ENCODE measurements around the gene CCN5. TPM values are rescaled to one million over a fixed set of nuclear protein-coding genes. Genes with fewer than 3 reads are reported as not detected.

CCN5 gene
- total and polyA plus RNA-seq, 2 of the 13 experiments (the other 11 are each of a cell fraction or from before 2014, with no cell fraction given), result 0.12 TPM; not detected in 1

DNA sequence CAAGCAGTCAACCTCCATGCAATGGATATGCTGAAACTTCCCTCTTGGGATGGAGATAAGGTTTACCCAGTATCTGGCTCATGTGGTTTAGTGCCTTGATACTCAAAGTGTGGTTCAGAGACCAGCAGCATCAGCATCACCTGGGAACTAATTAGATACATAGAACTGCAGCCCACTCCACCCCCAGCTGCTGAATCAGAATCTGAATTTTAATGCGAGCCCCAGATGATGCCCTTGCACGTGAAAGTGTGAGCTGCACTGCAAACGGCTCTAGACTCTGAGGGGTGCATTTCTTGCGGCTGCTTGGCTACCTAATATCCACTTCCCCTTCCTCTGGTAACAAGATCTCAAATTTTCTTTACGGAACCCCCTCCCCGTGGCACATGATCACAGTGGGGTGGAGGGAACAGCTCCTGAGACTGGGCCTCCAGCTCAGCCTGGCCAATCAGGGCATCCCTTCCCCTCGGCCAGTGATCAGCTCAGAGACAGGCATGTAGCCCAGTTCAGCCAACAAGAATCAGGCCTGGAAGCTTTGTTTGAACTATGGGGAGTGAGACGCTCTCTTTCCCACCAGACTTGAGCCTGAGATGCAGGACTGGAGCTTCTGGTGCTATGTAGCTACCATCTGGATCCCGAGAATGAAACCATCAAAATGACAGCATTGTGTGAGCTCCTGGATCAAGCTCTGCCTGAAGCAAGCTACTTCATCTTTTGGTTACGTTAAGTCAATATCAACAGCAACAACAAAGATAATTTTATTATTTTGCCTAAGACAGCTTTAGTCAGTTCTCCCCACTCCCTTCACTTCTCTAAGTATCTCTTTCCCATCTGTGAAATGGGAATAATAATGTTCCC is 43.3 kb downstream of the CCN5 start:
- H3K4me1 ChIP-seq (ENCODE audit: insufficient read depth, low read length), result no peaks in the 10 kb centered on the region
- intact Hi-C loops (cut with micrococcal nuclease; ENCODE audit: unreplicated experiment) (no loop called here), in situ Hi-C loops (cut with HindIII; ENCODE audit: extremely low pct_ligation_motif_present, low pct_unique_long_range_greater_than_20kb) (no loop called here)
- ChIA-PET CTCF (ENCODE audit: low intra/inter-chr PET ratio, low total read pairs) (no interaction called here), POLR2A (no interaction called here)
- FAIRE-seq (no peak), ATAC-seq (no peak), DNase-seq (ENCODE audit: low spot score) (no peak)
- H3K9ac ChIP-seq (ENCODE audit: insufficient read depth, low read depth, low read length), result no peak overlapping the region
- no peak overlapping the region for H3K27ac ChIP-seq (ENCODE audit: extremely low read length, insufficient read depth, low read length)
- BruUV-seq (replicated peaks), result no TSS peak
- no peaks in the 10 kb centered on the region for H4K20me1 ChIP-seq (ENCODE audit: insufficient read depth, low read length)
- H3K4me2 ChIP-seq (ENCODE audit: low read depth, low read length), result no peak overlapping the region
- 12% methylated on average over 10 of the region's 10 CpGs for WGBS (ENCODE audit: low lambda C conversion rate)
- H3K27me3 ChIP-seq (ENCODE audit: control insufficient read depth in 1 of 2, insufficient read depth in 2 of 2, low read length in 2 of 2), result peaks cover 10 to 88% of the 10 kb centered on the region in 2 experiments
- TF ChIP-seq ZBTB37 (CRISPR knock-in tag; IDR thresholded peaks at IDR 0.05) (no peak), ZNF329 (CRISPR knock-in tag; IDR thresholded peaks at IDR 0.05; ENCODE audit: low read depth) (peak; percentile 96), MEIS2 (CRISPR knock-in tag; IDR thresholded peaks at IDR 0.05) (no peak)
- no peaks in the 10 kb centered on the region for H3K79me2 ChIP-seq (ENCODE audit: insufficient read depth, low read length)
- no peaks in the 10 kb centered on the region for H3K36me3 ChIP-seq (replicated peaks in 1 of 2; ENCODE audit: control insufficient read depth in 1 of 2, insufficient read depth in 2 of 2, low read length in 2 of 2)
- H2AFZ ChIP-seq (ENCODE audit: low read length), result no peak overlapping the region
- no peak overlapping the region for H3K4me3 ChIP-seq (replicated peaks in 1 of 3; ENCODE audit: insufficient read depth in 1 of 3, low read depth in 2 of 3, low read length in 3 of 3)
- H3K9me3 ChIP-seq (ENCODE audit: low read length), result no peaks in the 10 kb centered on the region

GRCh38 chr20:44759595-44759994 is 44.4 kb downstream of the CCN5 start:
- Histone ChIP-seq H2AFZ (ENCODE audit: low read length) (no peak overlapping the region), H3K4me2 (ENCODE audit: low read depth, low read length) (no peak overlapping the region), H3K4me1 (ENCODE audit: insufficient read depth, low read length) (no peaks in the 10 kb centered on the region), H3K9ac (ENCODE audit: insufficient read depth, low read depth, low read length) (no peak overlapping the region), H3K27ac (ENCODE audit: extremely low read length, insufficient read depth, low read length) (no peak overlapping the region), H3K27me3 (ENCODE audit: control insufficient read depth in 1 of 2, insufficient read depth in 2 of 2, low read length in 2 of 2) (peaks cover 8 to 80% of the 10 kb centered on the region in 2 experiments; a peak in 4 of 5 replicates), H4K20me1 (ENCODE audit: insufficient read depth, low read length) (no peaks in the 10 kb centered on the region), H3K9me3 (ENCODE audit: low read length) (no peaks in the 10 kb centered on the region), H3K36me3 (replicated peaks in 1 of 2; ENCODE audit: control insufficient read depth in 1 of 2, insufficient read depth in 2 of 2, low read length in 2 of 2) (no peaks in the 10 kb centered on the region), H3K79me2 (ENCODE audit: insufficient read depth, low read length) (no peaks in the 10 kb centered on the region), H3K4me3 (replicated peaks in 1 of 3; ENCODE audit: insufficient read depth in 1 of 3, low read depth in 2 of 3, low read length in 3 of 3) (no peak overlapping the region)
- ChIA-PET POLR2A (no interaction called here), CTCF (ENCODE audit: low intra/inter-chr PET ratio, low total read pairs) (no interaction called here)
- no peak for FAIRE-seq
- ATAC-seq, result no peak
- intact Hi-C loops (cut with micrococcal nuclease; ENCODE audit: unreplicated experiment), result no loop called here
- DNase-seq (ENCODE audit: low spot score), result no peak
- BruUV-seq (replicated peaks), result no TSS peak
- WGBS (ENCODE audit: low lambda C conversion rate), result 4% methylated on average over 1 of the region's 1 CpG
- in situ Hi-C loops (cut with HindIII; ENCODE audit: extremely low pct_ligation_motif_present, low pct_unique_long_range_greater_than_20kb), result no loop called here
- no peak for TF ChIP-seq ZSCAN21 (CRISPR knock-in tag; IDR thresholded peaks at IDR 0.05; ENCODE audit: borderline replicate concordance)
- TF ChIP-seq PRPF4 (IDR thresholded peaks at IDR 0.05; ENCODE audit: low read depth, low read length, poor library complexity, severe bottlenecking), result no peak
- no peak for TF ChIP-seq ZFYVE20 (CRISPR knock-in tag; IDR thresholded peaks at IDR 0.05; ENCODE audit: borderline replicate concordance, low read depth)
- TF ChIP-seq ZMYM4 (CRISPR knock-in tag; IDR thresholded peaks at IDR 0.05), result no peak
- TF ChIP-seq PTBP1 (IDR thresholded peaks at IDR 0.05; ENCODE audit: low read depth, low read length, poor library complexity, severe bottlenecking), result no peak
- TF ChIP-seq ZNF142 (CRISPR knock-in tag; IDR thresholded peaks at IDR 0.05), result no peak
